Measurements from ENCODE around the gene PRUNE2.

DNA sequence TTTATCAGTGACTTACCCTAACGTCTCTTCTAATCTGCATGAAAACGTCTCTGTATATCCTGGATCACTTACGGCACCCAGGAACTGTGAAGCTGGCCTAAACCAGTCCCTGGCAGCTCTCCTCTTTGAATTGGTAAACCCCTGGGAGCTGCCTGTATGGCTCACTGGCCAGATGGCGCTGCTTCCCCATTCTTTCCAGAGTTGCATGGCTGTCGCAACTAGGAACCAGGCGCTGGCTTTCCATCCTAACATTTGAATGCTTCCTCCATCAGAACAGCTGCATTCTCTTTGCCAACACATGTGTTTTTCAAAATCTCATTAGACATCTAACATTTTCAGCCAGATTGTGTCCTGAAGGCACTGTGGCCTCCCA is 149.7 kb downstream of the PRUNE2 start:
- TF ChIP-seq, protein P1, sequence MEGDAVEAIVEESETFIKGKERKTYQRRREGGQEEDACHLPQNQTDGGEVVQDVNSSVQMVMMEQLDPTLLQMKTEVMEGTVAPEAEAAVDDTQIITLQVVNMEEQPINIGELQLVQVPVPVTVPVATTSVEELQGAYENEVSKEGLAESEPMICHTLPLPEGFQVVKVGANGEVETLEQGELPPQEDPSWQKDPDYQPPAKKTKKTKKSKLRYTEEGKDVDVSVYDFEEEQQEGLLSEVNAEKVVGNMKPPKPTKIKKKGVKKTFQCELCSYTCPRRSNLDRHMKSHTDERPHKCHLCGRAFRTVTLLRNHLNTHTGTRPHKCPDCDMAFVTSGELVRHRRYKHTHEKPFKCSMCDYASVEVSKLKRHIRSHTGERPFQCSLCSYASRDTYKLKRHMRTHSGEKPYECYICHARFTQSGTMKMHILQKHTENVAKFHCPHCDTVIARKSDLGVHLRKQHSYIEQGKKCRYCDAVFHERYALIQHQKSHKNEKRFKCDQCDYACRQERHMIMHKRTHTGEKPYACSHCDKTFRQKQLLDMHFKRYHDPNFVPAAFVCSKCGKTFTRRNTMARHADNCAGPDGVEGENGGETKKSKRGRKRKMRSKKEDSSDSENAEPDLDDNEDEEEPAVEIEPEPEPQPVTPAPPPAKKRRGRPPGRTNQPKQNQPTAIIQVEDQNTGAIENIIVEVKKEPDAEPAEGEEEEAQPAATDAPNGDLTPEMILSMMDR (IDR thresholded peaks at IDR 0.05; ENCODE audit: low read depth, low read length, poor library complexity, severe bottlenecking) = no peak
- TF ChIP-seq EZH2phosphoT487 (IDR thresholded peaks at IDR 0.05; ENCODE audit: borderline replicate concordance, low read length) = no peak
